Kidney (tissue), 14 donors: ENCODE results near the gene GNGT2. TPM values are rescaled to one million over a fixed set of nuclear protein-coding genes. Genes with fewer than 3 reads are reported as not detected.

Experiments
- DNase-seq, 5 donors: peaks; one replicate each; pipeline ENCODE4 v3.0.0-alpha.2; 2013 to 2020
- FAIRE-seq: peaks from 2 replicates; lab custom pipeline; 2012; peaks lifted over from hg19 to GRCh38; lab: Jason Lieb, UNC
- H3K27ac ChIP-seq, 2 donors: one replicate each; pipeline ENCODE4 v1.7.0; 2013; ENCODE audit warnings: low read depth in 2 of 2, low read length in 2 of 2, inconsistent platforms in 1 of 2
- H3K27me3 ChIP-seq: one replicate; pipeline ENCODE4 v1.7.1; 2013; ENCODE audit warnings: low read length, inconsistent platforms; ENCODE audit not compliant: control insufficient read depth, insufficient read depth
- H3K36me3 ChIP-seq, 3 donors: one replicate each; pipeline versions ENCODE4 v1.7.0 to v1.7.1; 2013; ENCODE audit warnings: low read length in 3 of 3, control low read depth in 1 of 3, inconsistent platforms in 1 of 3; ENCODE audit not compliant: insufficient read depth in 3 of 3, control insufficient read depth in 2 of 3
- H3K4me1 ChIP-seq, 3 donors: one replicate each; pipeline versions ENCODE4 v1.7.0 to v1.7.1; 2013; ENCODE audit warnings: low read length in 3 of 3, inconsistent platforms in 1 of 3, low read depth in 1 of 3; ENCODE audit not compliant: control insufficient read depth in 2 of 3, insufficient read depth in 2 of 3
- H3K4me3 ChIP-seq, 3 donors: one replicate each; pipeline versions ENCODE4 v1.7.0 to v1.8.1; 2013; ENCODE audit warnings: low read length in 3 of 3, control low read depth in 1 of 3, inconsistent platforms in 1 of 3
- H3K9ac ChIP-seq, 3 donors: one replicate each; pipeline versions ENCODE4 v1.7.0 to v1.7.1; 2013; ENCODE audit warnings: low read length in 3 of 3, control low read depth in 1 of 3, inconsistent platforms in 1 of 3
- H3K9me3 ChIP-seq, 3 donors: one replicate each; pipeline versions ENCODE4 v1.7.0 to v1.7.1; 2013; ENCODE audit warnings: low read length in 3 of 3, control low read depth in 1 of 3, inconsistent platforms in 1 of 3; ENCODE audit not compliant: control insufficient read depth in 2 of 3, insufficient read depth in 1 of 3
- CTCF ChIP-seq: IDR thresholded peaks from 3 replicates; pipeline ENCODE4 v1.5.1; 2012; ENCODE audit warnings: mild to moderate bottlenecking, moderate library complexity, borderline replicate concordance; ENCODE audit not compliant: insufficient read depth; ENCODE audit errors: extremely low read depth
- intact Hi-C: fragments of 100-400 bp; cut with DNase I; formaldehyde crosslinking; loops from one replicate; pipeline ENCODE4 v1.11.1; 2022
- polyA plus RNA-seq: library from polyadenylated mRNA; stranded (reverse); fragments of 350-450 nt; fragmentation: Illumina TruSeq; extraction: RNeasy Lipid Tissue Mini Kit (QIAGEN cat#74804); gene quantifications from one replicate; pipeline ENCODE4 v1.2.3, GENCODE V29; 2014; ENCODE audit warnings: low read depth, low replicate concordance; ENCODE audit not compliant: insufficient read depth
- total RNA-seq: library from RNA; stranded (reverse); fragmentation: NEBNext Ultra II Directional; extraction: Animal tissue kit (Norgen Biotek cat#: 25700); gene quantifications from one replicate; pipeline ENCODE4 v1.2.1, GENCODE V29; 2021
- donor health status: control.
- donor health status: control.
- donor health status: control.
- donor health status: control.
- donor health status: control.
- donor health status: DM: yes; HTN: yes; CAD: no.
- donor health status: Normal renal cell carcinoma (clear cell type).

Gene GNGT2
- total and polyA plus RNA-seq, 2 donors from 2014 or later, result 4.7 to 8.3 TPM

DNA sequence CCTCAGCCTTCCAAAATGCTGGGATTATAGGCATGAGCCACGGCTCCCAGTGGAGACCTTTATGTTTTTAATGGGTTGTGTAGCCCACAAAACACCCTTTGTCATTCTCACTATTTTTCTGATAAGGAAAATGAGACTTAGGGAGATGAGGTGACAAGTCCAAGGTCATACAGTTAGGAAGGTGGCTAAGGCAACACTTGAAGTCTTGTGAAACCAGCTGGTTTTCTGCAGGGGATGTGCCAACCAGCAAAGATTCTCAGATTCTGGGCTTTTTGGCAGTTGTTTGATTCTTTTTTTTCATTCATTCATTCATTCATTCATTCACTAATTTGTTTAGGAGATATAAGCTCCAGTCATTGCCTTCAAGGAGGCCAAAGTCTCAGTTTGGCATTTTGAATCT lies 30.2 kb upstream of the GNGT2 start:
- no peaks in the 10 kb centered on the region for H3K36me3 ChIP-seq
- H3K4me3 ChIP-seq, result no peak overlapping the region
- no peaks in the 10 kb centered on the region for H3K9me3 ChIP-seq
- intact Hi-C loops, result no loop called here
- no peak for DNase-seq
- TF ChIP-seq CTCF, result no peak
- no peak overlapping the region for H3K9ac ChIP-seq
- H3K27ac ChIP-seq, result no peak overlapping the region
- H3K4me1 ChIP-seq, result no peaks in the 10 kb centered on the region
- FAIRE-seq, result no peak
- no peaks in the 10 kb centered on the region for H3K27me3 ChIP-seq

- no peaks in the 10 kb centered on the region for H3K27me3 ChIP-seq
- H3K36me3 ChIP-seq, result no peaks in the 10 kb centered on the region
- no peak overlapping the region for H3K4me3 ChIP-seq
- intact Hi-C loops, result no loop called here
- FAIRE-seq, result no peak
- no peak for TF ChIP-seq CTCF
- H3K9ac ChIP-seq, result no peak overlapping the region
- H3K27ac ChIP-seq, result no peak overlapping the region
- DNase-seq, result no peak
- no peaks in the 10 kb centered on the region for H3K9me3 ChIP-seq
- H3K4me1 ChIP-seq, result no peaks in the 10 kb centered on the region
These were observed 29.6 kb upstream of the GNGT2 start for GRCh38 chr17:49239963-49240362.

GRCh38 chr17:49235896-49236295 lies 25.5 kb upstream of the GNGT2 start:
- no peaks in the 10 kb centered on the region for H3K36me3 ChIP-seq
- no peak overlapping the region for H3K27ac ChIP-seq
- H3K9me3 ChIP-seq, result no peaks in the 10 kb centered on the region
- H3K9ac ChIP-seq, result no peak overlapping the region
- no peak for TF ChIP-seq CTCF
- H3K4me3 ChIP-seq, result no peak overlapping the region
- no peaks in the 10 kb centered on the region for H3K27me3 ChIP-seq
- FAIRE-seq (no peak), DNase-seq (no peak)
- H3K4me1 ChIP-seq, result peaks cover 0 to 1% (median 0%) of the 10 kb centered on the region in 3 donors
- intact Hi-C loops, result no loop called here

DNA sequence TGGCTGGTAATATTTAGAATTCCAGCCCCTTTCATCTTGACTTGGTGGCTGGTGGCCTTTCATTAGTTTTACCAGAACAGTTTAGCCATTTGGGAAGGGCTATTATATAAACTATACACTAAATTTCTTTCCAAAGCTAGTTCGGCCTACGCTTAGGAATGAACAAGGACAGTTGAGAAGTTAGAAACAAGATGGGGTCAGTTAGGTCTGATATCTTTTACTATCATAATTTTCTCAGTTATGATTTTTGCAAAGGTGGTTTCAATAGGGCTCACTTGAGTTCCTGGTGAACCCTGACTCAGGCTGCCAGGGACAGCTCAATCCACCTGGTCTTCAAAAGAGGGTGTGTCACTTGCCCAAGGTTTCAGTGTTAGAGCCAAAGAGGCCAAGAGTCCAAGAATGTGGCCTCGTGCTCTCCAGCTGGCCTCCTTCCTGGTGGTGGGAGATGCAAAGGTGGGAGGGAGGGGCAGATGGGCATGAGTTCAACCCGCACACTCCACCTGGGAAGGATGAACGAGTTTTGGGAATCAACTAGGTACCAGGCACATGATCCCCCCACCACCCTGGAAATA lies 24.2 kb upstream of the GNGT2 start:
- TF ChIP-seq CTCF, result no peak
- no peak overlapping the region for H3K4me3 ChIP-seq
- intact Hi-C loops, result no loop called here
- H3K27ac ChIP-seq, result no peak overlapping the region
- H3K27me3 ChIP-seq, result peaks cover 1% of the 10 kb centered on the region
- peaks cover 0 to 5% (median 0%) of the 10 kb centered on the region in 3 donors for H3K4me1 ChIP-seq
- no peak for FAIRE-seq
- no peaks in the 10 kb centered on the region for H3K36me3 ChIP-seq
- DNase-seq, result no peak
- no peaks in the 10 kb centered on the region for H3K9me3 ChIP-seq
- H3K9ac ChIP-seq, result no peak overlapping the region
